GM23248 (cell line): ENCODE measurements around the gene PTH2. TPM values are rescaled to one million over a fixed set of nuclear protein-coding genes. Genes with fewer than 3 reads are reported as not detected.

Experiments used
- DNase-seq: peaks from one replicate; pipeline ENCODE4 v3.0.0-alpha.2; 2015
- H2AFZ ChIP-seq: fragments of 200-600 bp; sonication (generic); 2 replicates; pipeline ENCODE4 v1.6.1; 2016; ENCODE audit warnings: antibody characterized with exemption
- H3F3A ChIP-seq: fragments of 200-600 bp; sonication (generic); 2 replicates; pipeline ENCODE4 v1.6.1; 2016; ENCODE audit warnings: mild to moderate bottlenecking, antibody characterized with exemption, mixed run types; ENCODE audit not compliant: insufficient read depth
- H3K27ac ChIP-seq: fragments of 200-600 bp; sonication (generic); 2 replicates; pipeline ENCODE4 v1.5.1; 2016; ENCODE audit warnings: mild to moderate bottlenecking
- H3K27me3 ChIP-seq: fragments of 200-600 bp; sonication (generic); replicated peaks from 2 replicates; pipeline ENCODE4 v1.6.1; 2016; ENCODE audit warnings: mild to moderate bottlenecking; ENCODE audit not compliant: insufficient read depth
- H3K36me3 ChIP-seq: fragments of 200-600 bp; sonication (generic); 2 replicates; pipeline ENCODE4 v1.6.1; 2016; ENCODE audit warnings: low read depth, mild to moderate bottlenecking
- H3K4me1 ChIP-seq: fragments of 200-600 bp; sonication (generic); 2 replicates; pipeline ENCODE4 v1.6.1; 2016; ENCODE audit warnings: mild to moderate bottlenecking; ENCODE audit not compliant: insufficient read depth
- H3K4me2 ChIP-seq: fragments of 200-600 bp; sonication (generic); one replicate; pipeline ENCODE4 v1.6.1; 2016; ENCODE audit warnings: mild to moderate bottlenecking; ENCODE audit not compliant: unreplicated experiment
- H3K4me3 ChIP-seq: fragments of 200-600 bp; sonication (generic); 2 replicates; pipeline ENCODE4 v1.5.1; 2016; ENCODE audit warnings: mild to moderate bottlenecking
- H3K79me2 ChIP-seq: fragments of 200-600 bp; sonication (generic); 2 replicates; pipeline ENCODE4 v1.6.1; 2016; ENCODE audit warnings: mild to moderate bottlenecking; ENCODE audit not compliant: insufficient read depth
- H3K9ac ChIP-seq: fragments of 200-600 bp; sonication (generic); 2 replicates; pipeline ENCODE4 v1.6.1; 2016; ENCODE audit warnings: mild to moderate bottlenecking
- H3K9me2 ChIP-seq: fragments of 200-600 bp; sonication (generic); 2 replicates; pipeline ENCODE4 v1.6.1; 2016; ENCODE audit warnings: mixed run types, mild to moderate bottlenecking, moderate library complexity; ENCODE audit not compliant: insufficient read depth
- H3K9me3 ChIP-seq: fragments of 200-600 bp; sonication (generic); one replicate; pipeline ENCODE4 v1.6.1; 2017; ENCODE audit warnings: low read depth
- H4K20me1 ChIP-seq: fragments of 200-600 bp; sonication (generic); 2 replicates; pipeline ENCODE4 v1.6.0; 2016; ENCODE audit not compliant: insufficient read depth
- EZH2 ChIP-seq: fragments of 200-600 bp; sonication (generic); IDR thresholded peaks from 2 replicates; pipeline ENCODE4 v1.6.1; 2018; ENCODE audit warnings: antibody characterized with exemption, mild to moderate bottlenecking; ENCODE audit not compliant: insufficient read depth, poor library complexity, severe bottlenecking
- EZH2phosphoT487 ChIP-seq: fragments of 200-600 bp; sonication (generic); IDR thresholded peaks from 2 replicates; pipeline ENCODE4 v1.6.1; 2018; ENCODE audit warnings: antibody characterized with exemption, moderate library complexity, mild to moderate bottlenecking, low read depth; ENCODE audit not compliant: insufficient read depth
- WGBS, 2 experiments: methylation state at CpG; one replicate each; pipeline ENCODE4 v1.1.6; 2015 to 2017; ENCODE audit warnings: low lambda C conversion rate in 2 of 2, low coverage in 1 of 2; ENCODE audit errors: missing lambda C conversion rate in 2 of 2; 5-methylcytosine and 5-hydroxymethylcytosine counted together
- in situ Hi-C: fragments of 300-500 bp; cut with MboI; formaldehyde crosslinking; loops from 2 replicates; pipeline ENCODE4 v1.15.0; 2020
- polyA plus RNA-seq: library from polyadenylated mRNA; unstranded; fragments of >200 nt; fragmentation: Nextera tagmentation; extraction: Ambion mirVana; gene quantifications from 2 replicates; pipeline ENCODE4 v1.2.1, GENCODE V29; 2016
- total RNA-seq: library from RNA; depleted of rRNA; stranded (reverse); fragments of >200 nt; shearing (Covaris generic); gene quantifications from 2 replicates; pipeline ENCODE4 v1.2.3, GENCODE V29; 2014

PTH2 gene
- total and polyA plus RNA-seq, 2 experiments from 2014 or later = not detected

DNA sequence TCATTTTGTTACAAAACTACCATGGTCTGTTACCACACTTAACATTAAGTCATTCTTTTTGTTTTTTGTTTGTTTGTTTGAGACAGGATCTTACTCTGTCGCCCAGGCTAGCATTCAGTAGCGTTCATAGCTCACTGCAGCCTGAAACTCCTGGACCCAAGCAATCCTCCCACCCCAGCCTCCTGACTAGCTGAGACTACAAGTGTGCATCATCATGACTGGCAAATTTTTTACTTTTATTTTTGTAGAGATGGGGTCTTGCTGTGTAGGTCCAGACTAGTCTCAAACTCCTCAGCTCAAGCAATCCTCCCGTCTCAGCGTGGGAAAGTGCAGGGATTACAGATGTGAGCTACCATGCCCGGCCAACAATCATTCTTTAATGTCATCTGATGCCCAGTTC is 33.1 kb upstream of the PTH2 start:
- Histone ChIP-seq H3K9me3 (no peaks in the 10 kb centered on the region), H3K4me3 (no peak overlapping the region), H3K27ac (peak overlapping the region; percentile 74), H3K9ac (peak overlapping the region; percentile 59), H3K4me2 (no peak overlapping the region), H3K27me3 (no peaks in the 10 kb centered on the region), H2AFZ (peak overlapping the region; percentile 18), H3K79me2 (peaks cover 20% of the 10 kb centered on the region), H4K20me1 (no peaks in the 10 kb centered on the region), H3F3A (peaks cover 34% of the 10 kb centered on the region), H3K36me3 (no peaks in the 10 kb centered on the region), H3K4me1 (peaks cover 28% of the 10 kb centered on the region), H3K9me2 (no peaks in the 10 kb centered on the region)
- TF ChIP-seq EZH2 (no peak), EZH2phosphoT487 (no peak)
- in situ Hi-C loops = no loop called here
- DNase-seq = peak; percentile 52
- 32 to 40% methylated on average over 5 of the region's 5 CpGs for WGBS, 2 experiments

DNA sequence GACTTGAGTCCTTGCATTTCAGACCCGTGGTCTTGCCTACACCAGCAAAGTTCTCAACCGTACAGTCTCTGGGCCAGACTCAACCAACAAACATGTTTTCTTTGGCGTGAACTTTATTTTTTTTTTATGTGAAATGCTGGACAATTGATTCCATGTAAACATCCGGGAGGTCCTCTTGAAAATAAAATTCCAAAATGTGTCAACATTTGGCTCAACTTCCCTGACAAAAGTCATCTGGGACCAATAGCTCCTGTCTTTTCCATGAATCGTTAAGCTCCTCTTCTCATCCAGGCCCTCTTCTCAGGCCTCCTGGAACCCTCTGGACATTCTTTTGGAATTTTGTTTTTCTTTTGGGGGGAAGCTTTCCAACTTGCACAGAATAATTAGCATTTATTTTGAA is 32.5 kb upstream of the PTH2 start:
- H3K79me2 ChIP-seq = peaks cover 26% of the 10 kb centered on the region
- no peaks in the 10 kb centered on the region for H3K36me3 ChIP-seq
- H3K4me3 ChIP-seq = no peak overlapping the region
- H3K9ac ChIP-seq = peak overlapping the region; percentile 59
- in situ Hi-C loops = no loop called here
- peak overlapping the region; percentile 74 for H3K27ac ChIP-seq
- H4K20me1 ChIP-seq = no peaks in the 10 kb centered on the region
- H3K9me2 ChIP-seq = no peaks in the 10 kb centered on the region
- H3K4me2 ChIP-seq = no peak overlapping the region
- peak overlapping the region; percentile 18 for H2AFZ ChIP-seq
- no peak for TF ChIP-seq EZH2phosphoT487
- TF ChIP-seq EZH2 = no peak
- WGBS, 2 experiments = 12 to 13% methylated on average over 5 of the region's 5 CpGs
- H3K9me3 ChIP-seq = no peaks in the 10 kb centered on the region
- no peaks in the 10 kb centered on the region for H3K27me3 ChIP-seq
- peak; percentile 49 for DNase-seq
- H3F3A ChIP-seq = peaks cover 34% of the 10 kb centered on the region
- peaks cover 28% of the 10 kb centered on the region for H3K4me1 ChIP-seq

GRCh38 chr19:49453757-49454240 is 30.6 kb upstream of the PTH2 start:
- H3K9me2 ChIP-seq = no peaks in the 10 kb centered on the region
- peak overlapping the region; percentile 97 for H3K9ac ChIP-seq
- no peaks in the 10 kb centered on the region for H3K36me3 ChIP-seq
- peak overlapping the region; percentile 97 for H3K4me2 ChIP-seq
- no peak for DNase-seq
- H3K79me2 ChIP-seq = peaks cover 33% of the 10 kb centered on the region
- no peaks in the 10 kb centered on the region for H3K27me3 ChIP-seq
- peak overlapping the region; percentile 67 for H2AFZ ChIP-seq
- H3K4me1 ChIP-seq = peaks cover 28% of the 10 kb centered on the region
- in situ Hi-C loops = no loop called here
- no peaks in the 10 kb centered on the region for H4K20me1 ChIP-seq
- H3F3A ChIP-seq = peaks cover 34% of the 10 kb centered on the region
- H3K9me3 ChIP-seq = no peaks in the 10 kb centered on the region
- H3K27ac ChIP-seq = peak overlapping the region; percentile 97
- H3K4me3 ChIP-seq = peak overlapping the region; percentile 96
- 6 to 20% methylated on average over 10 of the region's 10 CpGs for whole genome bisulfite sequencing, 2 experiments
- TF ChIP-seq EZH2phosphoT487 (no peak), EZH2 (no peak)

DNA sequence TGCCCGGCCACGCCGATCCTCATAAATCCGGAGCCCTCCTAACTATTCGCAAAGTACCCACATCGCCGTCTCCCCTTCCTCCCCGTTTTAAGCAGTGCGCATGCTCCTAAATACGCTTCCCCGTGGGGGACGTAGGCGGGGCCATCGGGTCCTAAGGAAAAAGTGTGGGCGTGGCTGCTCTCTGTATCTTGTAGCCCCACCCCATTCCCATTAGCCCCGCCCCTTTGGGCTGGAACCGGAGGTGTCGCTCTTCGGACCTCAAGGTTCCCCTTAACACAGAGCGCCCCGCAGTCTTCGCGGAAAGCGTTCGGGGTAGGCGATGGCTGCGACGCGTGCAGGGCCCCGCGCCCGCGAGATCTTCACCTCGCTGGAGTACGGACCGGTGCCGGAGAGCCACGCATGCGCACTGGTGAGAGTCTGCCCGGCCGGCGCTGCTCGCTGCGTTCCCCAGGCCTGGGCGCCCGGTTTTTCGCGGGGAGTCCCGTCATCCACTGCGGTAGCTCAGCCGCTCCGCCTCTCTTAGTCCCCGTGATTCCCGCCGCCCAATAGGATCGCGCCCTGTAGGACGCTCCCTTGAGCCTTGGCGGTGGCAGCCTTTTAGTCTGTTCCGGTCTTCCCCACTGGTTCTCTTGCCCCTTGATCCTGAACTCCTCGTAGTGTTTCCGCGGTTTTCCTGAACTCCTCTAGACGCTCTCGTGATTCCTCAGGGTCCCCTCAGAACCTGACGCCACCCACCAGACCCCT is 29.9 kb upstream of the PTH2 start, which contains the start of gene ALDH16A1:
Gene ALDH16A1 (plus strand): TSS at position 213 of the 744 bp plus-strand sequence. CDS start 107 bp downstream, at position 320.
- H3K4me2 ChIP-seq = peak within 1 kb of the TSS; percentile 97
- no peak for TF ChIP-seq EZH2phosphoT487
- no peak for TF ChIP-seq EZH2
- H3K27me3 ChIP-seq = no peaks in the 10 kb centered on the region
- DNase-seq = peak; percentile 100
- in situ Hi-C loops = no loop called here
- peak within 1 kb of the TSS; percentile 97 for H3K9ac ChIP-seq
- peaks cover 29% of the 10 kb centered on the region for H3F3A ChIP-seq
- H3K4me1 ChIP-seq = peaks cover 24% of the 10 kb centered on the region
- peaks cover 33% of the 10 kb centered on the region for H3K79me2 ChIP-seq
- H3K4me3 ChIP-seq = peak within 1 kb of the TSS; percentile 100
- WGBS, 2 experiments = 0 to 1% methylated on average over 53 to 65 of the region's 66 CpGs
- no peaks in the 10 kb centered on the region for H3K9me2 ChIP-seq
- H4K20me1 ChIP-seq = no peaks in the 10 kb centered on the region
- no peaks in the 10 kb centered on the region for H3K9me3 ChIP-seq
- H3K36me3 ChIP-seq = no peaks in the 10 kb centered on the region
- peak within 1 kb of the TSS; percentile 99 for H2AFZ ChIP-seq
- peak within 1 kb of the TSS; percentile 97 for H3K27ac ChIP-seq
